ENCODE results near the gene SH3RF2.
"Not testable (repeated sequence)": the region's sequence is repeated elsewhere in the genome, so short reads cannot be mapped to it uniquely, and the experiment has no call there.

The SH3RF2 gene

GRCh38 chr5:146101646-146102045 lies 165.3 kb downstream of the SH3RF2 start:
- Histone ChIP-seq H3K4me3 (no peak overlapping the region), H3K27ac (no peak overlapping the region)

GRCh38 chr5:146103594-146103993 lies 167.2 kb downstream of the SH3RF2 start:
- no peak overlapping the region for H3K27ac ChIP-seq
- no peak overlapping the region for H3K4me3 ChIP-seq

GRCh38 chr5:146105477-146105876 lies 169.1 kb downstream of the SH3RF2 start, which contains the start of gene PLAC8L1:
Gene PLAC8L1 (minus strand): TSS chr5:146105577. CDS start chr5:146104311, 1,266 bp downstream.
- H3K27ac ChIP-seq: no peak within 1 kb of the TSS
- no peak within 1 kb of the TSS for H3K4me3 ChIP-seq

- no peak overlapping the region for H3K4me3 ChIP-seq
Measured at GRCh38 chr5:146107901-146108300, 171.5 kb downstream of the SH3RF2 start.

GRCh38 chr5:146108870-146109269 lies 172.5 kb downstream of the SH3RF2 start:
- H3K27ac ChIP-seq, H3K4me3 ChIP-seq: not testable (repeated sequence)

More at GRCh38 chr5:146107901-146108300, 171.5 kb downstream of the SH3RF2 start:
- H3K27ac ChIP-seq: no peak overlapping the region

GRCh38 chr5:146109379-146109778 lies 173.0 kb downstream of the SH3RF2 start:
- H3K4me3 ChIP-seq: no peak overlapping the region
- H3K27ac ChIP-seq: no peak overlapping the region

GRCh38 chr5:146111409-146111808 lies 175.0 kb downstream of the SH3RF2 start:
- Histone ChIP-seq H3K4me3 (no peak overlapping the region), H3K27ac (no peak overlapping the region)

GRCh38 chr5:146112476-146112875 lies 176.1 kb downstream of the SH3RF2 start:
- no peak overlapping the region for H3K4me3 ChIP-seq
- no peak overlapping the region for H3K27ac ChIP-seq

Measured in skin epidermis (tissue), 12 donors.